Measurements from ENCODE around the gene SPAG16. TPM values are rescaled to one million over a fixed set of nuclear protein-coding genes. Genes with fewer than 3 reads are reported as not detected.

The SPAG16 gene
- total RNA-seq, 4 donors from 2014 or later, result 25.5 to 42.7 (median 27.8) TPM

DNA sequence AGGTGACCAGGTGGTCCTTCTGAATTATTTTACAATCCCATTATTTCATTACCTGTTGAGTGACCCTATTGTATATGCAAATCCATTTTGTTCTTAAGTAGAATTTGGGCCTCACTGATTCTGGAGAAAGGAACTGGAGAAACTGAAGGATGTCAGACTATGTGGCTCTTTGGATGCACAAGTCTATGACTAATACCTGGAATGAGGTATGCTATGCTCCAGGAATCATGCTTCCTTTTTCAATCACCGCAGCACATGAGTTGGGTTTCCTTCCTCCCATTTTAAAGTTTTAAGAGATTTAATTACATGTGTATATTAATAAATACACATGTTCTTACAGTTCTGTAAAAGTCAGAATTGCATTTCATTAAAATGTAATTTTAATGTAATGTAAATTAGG lies 872.7 kb downstream of the SPAG16 start:
- TF ChIP-seq EP300 (IDR thresholded peaks at IDR 0.05), result no peak
- TF ChIP-seq, protein P1, sequence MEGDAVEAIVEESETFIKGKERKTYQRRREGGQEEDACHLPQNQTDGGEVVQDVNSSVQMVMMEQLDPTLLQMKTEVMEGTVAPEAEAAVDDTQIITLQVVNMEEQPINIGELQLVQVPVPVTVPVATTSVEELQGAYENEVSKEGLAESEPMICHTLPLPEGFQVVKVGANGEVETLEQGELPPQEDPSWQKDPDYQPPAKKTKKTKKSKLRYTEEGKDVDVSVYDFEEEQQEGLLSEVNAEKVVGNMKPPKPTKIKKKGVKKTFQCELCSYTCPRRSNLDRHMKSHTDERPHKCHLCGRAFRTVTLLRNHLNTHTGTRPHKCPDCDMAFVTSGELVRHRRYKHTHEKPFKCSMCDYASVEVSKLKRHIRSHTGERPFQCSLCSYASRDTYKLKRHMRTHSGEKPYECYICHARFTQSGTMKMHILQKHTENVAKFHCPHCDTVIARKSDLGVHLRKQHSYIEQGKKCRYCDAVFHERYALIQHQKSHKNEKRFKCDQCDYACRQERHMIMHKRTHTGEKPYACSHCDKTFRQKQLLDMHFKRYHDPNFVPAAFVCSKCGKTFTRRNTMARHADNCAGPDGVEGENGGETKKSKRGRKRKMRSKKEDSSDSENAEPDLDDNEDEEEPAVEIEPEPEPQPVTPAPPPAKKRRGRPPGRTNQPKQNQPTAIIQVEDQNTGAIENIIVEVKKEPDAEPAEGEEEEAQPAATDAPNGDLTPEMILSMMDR (IDR thresholded peaks at IDR 0.05), result no peak
- no peak for TF ChIP-seq POLR2A (IDR thresholded peaks at IDR 0.05)
- no peaks in the 10 kb centered on the region for H3K4me1 ChIP-seq
- H3K4me3 ChIP-seq, result no peak overlapping the region
- H3K27ac ChIP-seq, result no peak overlapping the region
- H3K27me3 ChIP-seq, result no peaks in the 10 kb centered on the region
- WGBS, 2 donors, result 93 to 96% methylated on average over 1 of the region's 1 CpG
- no peaks in the 10 kb centered on the region for H3K36me3 ChIP-seq
- H3K9me3 ChIP-seq, result no peaks in the 10 kb centered on the region
- no peak for DNase-seq (ENCODE audit: low spot score in 2 of 2)

DNA sequence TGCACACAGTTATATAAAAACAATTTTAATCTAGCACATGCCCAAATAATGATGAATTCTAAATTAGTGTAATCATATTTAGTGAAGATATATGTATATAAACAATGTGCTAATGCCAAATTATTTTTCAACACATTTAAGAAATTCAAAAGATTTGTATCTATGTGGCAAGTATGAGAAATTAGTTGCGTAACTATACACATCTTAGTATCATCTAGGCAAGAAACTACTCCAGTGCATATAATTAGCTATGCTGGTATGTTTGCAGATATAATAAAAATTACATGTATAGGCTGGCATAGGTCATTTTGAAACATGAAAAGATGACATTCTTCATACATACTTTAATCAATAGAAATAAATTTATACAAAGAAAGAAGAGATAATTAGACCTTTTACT lies 874.6 kb downstream of the SPAG16 start:
- TF ChIP-seq, protein P1 (IDR thresholded peaks at IDR 0.05), result no peak
- TF ChIP-seq EP300 (IDR thresholded peaks at IDR 0.05) (no peak), POLR2A (IDR thresholded peaks at IDR 0.05) (no peak)
- DNase-seq (ENCODE audit: low spot score in 2 of 2), result no peak
- 93 to 96% methylated on average over 1 of the region's 1 CpG for WGBS, 2 donors
- Histone ChIP-seq H3K36me3 (no peaks in the 10 kb centered on the region), H3K9me3 (no peaks in the 10 kb centered on the region), H3K4me3 (no peak overlapping the region), H3K4me1 (no peaks in the 10 kb centered on the region), H3K27me3 (no peaks in the 10 kb centered on the region), H3K27ac (no peak overlapping the region)

DNA sequence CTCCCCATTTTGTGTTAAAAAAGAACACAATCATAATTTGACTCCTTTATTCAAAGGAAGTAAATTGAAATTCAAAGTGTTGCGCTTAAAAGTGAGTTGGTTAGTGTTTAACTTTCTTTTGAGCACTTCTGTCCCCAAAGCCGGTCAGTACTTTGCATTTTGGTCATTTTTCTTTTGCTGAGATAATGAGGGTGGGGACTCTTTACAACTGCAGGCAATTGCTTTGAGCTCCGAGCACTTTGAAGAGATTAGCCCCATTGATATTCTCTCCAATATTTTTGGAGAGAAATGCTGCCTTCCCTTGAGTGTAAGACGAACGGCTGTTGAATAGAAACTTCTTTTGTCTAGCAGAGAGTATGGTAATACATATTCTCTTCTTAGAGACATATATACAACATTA lies 885.0 kb downstream of the SPAG16 start:
- TF ChIP-seq POLR2A (IDR thresholded peaks at IDR 0.05) (no peak), EP300 (IDR thresholded peaks at IDR 0.05) (no peak)
- TF ChIP-seq, protein P1 (IDR thresholded peaks at IDR 0.05), result no peak
- Histone ChIP-seq H3K4me1 (no peaks in the 10 kb centered on the region), H3K9me3 (no peaks in the 10 kb centered on the region), H3K36me3 (no peaks in the 10 kb centered on the region), H3K27me3 (no peaks in the 10 kb centered on the region), H3K27ac (no peak overlapping the region), H3K4me3 (no peak overlapping the region)
- no peak for DNase-seq (ENCODE audit: low spot score in 2 of 2)
- WGBS, 2 donors, result 61 to 62% methylated on average over 5 of the region's 5 CpGs

DNA sequence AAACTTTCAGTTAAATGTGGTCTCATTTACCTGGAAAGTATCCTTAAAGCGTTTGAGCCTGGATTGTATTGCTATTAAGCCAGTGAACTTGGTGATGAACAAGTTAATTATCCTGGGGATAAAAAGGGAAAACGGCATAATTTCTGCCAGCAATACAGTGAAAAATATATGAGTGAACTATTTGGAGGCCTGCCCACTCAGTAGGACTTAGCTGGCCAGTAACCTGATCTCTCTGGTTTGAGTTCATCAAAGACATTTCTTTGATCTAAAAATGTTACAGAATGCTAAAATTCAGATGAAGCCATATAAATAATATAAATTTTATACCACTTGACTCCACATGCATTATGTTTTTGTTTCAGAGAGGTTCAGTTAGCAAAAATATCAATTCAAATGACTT lies 885.5 kb downstream of the SPAG16 start:
- no peaks in the 10 kb centered on the region for H3K36me3 ChIP-seq
- 36 to 38% methylated on average over 2 of the region's 2 CpGs for WGBS, 2 donors
- TF ChIP-seq POLR2A (IDR thresholded peaks at IDR 0.05), result no peak
- TF ChIP-seq EP300 (IDR thresholded peaks at IDR 0.05), result no peak
- TF ChIP-seq, protein P1 (IDR thresholded peaks at IDR 0.05), result no peak
- H3K27ac ChIP-seq, result no peak overlapping the region
- H3K27me3 ChIP-seq, result no peaks in the 10 kb centered on the region
- H3K4me1 ChIP-seq, result no peaks in the 10 kb centered on the region
- DNase-seq (ENCODE audit: low spot score in 2 of 2), result no peak
- H3K4me3 ChIP-seq, result no peak overlapping the region
- H3K9me3 ChIP-seq, result no peaks in the 10 kb centered on the region

DNA sequence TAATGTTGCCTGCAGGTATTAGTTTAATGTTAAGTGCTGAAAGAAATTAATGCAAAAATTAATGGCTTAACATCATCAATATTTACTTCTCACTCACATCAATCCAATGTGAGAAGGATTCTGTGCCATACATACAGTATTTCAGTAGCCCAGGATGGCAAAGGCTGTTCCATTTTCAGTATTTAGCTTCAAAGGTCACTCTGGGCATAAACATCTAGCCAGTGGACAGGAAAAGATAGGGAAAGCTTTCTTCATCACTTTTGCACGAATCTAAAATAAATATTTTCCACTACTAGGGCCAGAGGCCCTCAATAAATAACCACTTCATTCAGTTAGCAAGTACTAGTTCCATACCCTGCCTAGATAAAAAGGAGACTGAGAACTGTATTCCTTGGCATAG lies 890.3 kb downstream of the SPAG16 start:
- Histone ChIP-seq H3K27me3 (no peaks in the 10 kb centered on the region), H3K27ac (no peak overlapping the region), H3K36me3 (no peaks in the 10 kb centered on the region), H3K4me3 (no peak overlapping the region), H3K9me3 (no peaks in the 10 kb centered on the region), H3K4me1 (no peaks in the 10 kb centered on the region)
- DNase-seq (ENCODE audit: low spot score in 2 of 2), result no peak
- TF ChIP-seq, protein P1 (IDR thresholded peaks at IDR 0.05), result no peak
- no peak for TF ChIP-seq EP300 (IDR thresholded peaks at IDR 0.05)
- 29 to 35% methylated on average over 1 of the region's 1 CpG for WGBS, 2 donors

Data from tibial nerve (tissue), 4 donors.